Lung (tissue), 12 donors: ENCODE results near the gene SLC38A10. TPM values are rescaled to one million over a fixed set of nuclear protein-coding genes. Genes with fewer than 3 reads are reported as not detected.

Source experiments
- ATAC-seq: fragments of 200-7000 bp; cut with Tn5 transposase; one replicate; pipeline ENCODE4 v1.9.1; 2020; ENCODE audit warnings: moderate number of reproducible peaks; ENCODE audit not compliant: insufficient read depth, low FRiP score
- DNase-seq, 3 donors: peaks; one replicate each; pipeline ENCODE4 v3.0.0-alpha.2; 2013 to 2017
- H3K27ac ChIP-seq, 2 donors: one replicate each; pipeline ENCODE4 v1.5.1; 2013; ENCODE audit warnings: mild to moderate bottlenecking in 2 of 2, moderate library complexity in 2 of 2, control low read depth in 1 of 2, inconsistent platforms in 1 of 2, low read depth in 1 of 2, low read length in 1 of 2
- H3K27me3 ChIP-seq, 3 donors: one replicate each; pipeline ENCODE4 v1.5.1; 2013; ENCODE audit warnings: low read length in 2 of 3; ENCODE audit not compliant: control insufficient read depth in 3 of 3, insufficient read depth in 3 of 3
- H3K36me3 ChIP-seq, 4 donors: one replicate each; pipeline ENCODE4 v1.5.1; 2013; ENCODE audit warnings: low read length in 4 of 4, mild to moderate bottlenecking in 1 of 4, moderate library complexity in 1 of 4; ENCODE audit not compliant: control insufficient read depth in 4 of 4, insufficient read depth in 4 of 4
- H3K4me1 ChIP-seq, 5 donors: one replicate each; pipeline ENCODE4 v1.5.1; 2013; ENCODE audit warnings: low read length in 5 of 5, mild to moderate bottlenecking in 2 of 5, moderate library complexity in 1 of 5; ENCODE audit not compliant: control insufficient read depth in 5 of 5, insufficient read depth in 5 of 5
- H3K4me3 ChIP-seq: one replicate; pipeline ENCODE4 v1.5.1; 2013; ENCODE audit warnings: mild to moderate bottlenecking, control low read depth, moderate library complexity
- H3K9ac ChIP-seq, 2 donors: one replicate each; pipeline ENCODE4 v1.5.1; 2013; ENCODE audit warnings: low read length in 2 of 2, control low read depth in 1 of 2; ENCODE audit not compliant: insufficient read depth in 1 of 2
- H3K9me3 ChIP-seq, 4 donors: one replicate each; pipeline ENCODE4 v1.5.1; 2013; ENCODE audit warnings: low read length in 3 of 4, mild to moderate bottlenecking in 1 of 4, moderate library complexity in 1 of 4; ENCODE audit not compliant: control insufficient read depth in 4 of 4, insufficient read depth in 3 of 4
- WGBS, 2 donors: extraction: QIAGEN DNeasy Blood & Tissue Kit; methylation state at CpG; one replicate each; pipeline ENCODE4 v1.1.7; 2013; 5-methylcytosine and 5-hydroxymethylcytosine counted together
- polyA plus RNA-seq, 2 donors: library from polyadenylated mRNA; stranded (reverse); fragments of 200-250 nt; gene quantifications; one replicate each; pipeline ENCODE4 v1.2.1, GENCODE V29; 2013
- total RNA-seq, 2 donors: library from RNA; depleted of rRNA in 1 of 2; stranded (reverse); fragments of >200 nt in 1 of 2; gene quantifications; one replicate each; pipeline ENCODE4 v1.2.1, GENCODE V29; 2014 to 2021
- TF ChIP-seq, protein P1 (sequence below): IDR thresholded peaks from 2 replicates; pipeline ENCODE4 v1.5.1; 2012; ENCODE audit warnings: mild to moderate bottlenecking; ENCODE audit errors: control extremely low read depth, extremely low read depth
- donor health status: control.
- donor health status: control.
- donor health status: Bipolar disorder and iron deficiency.
- donor health status: healthy.
- donor health status: DM: yes; HTN: yes; CAD: no.

SLC38A10 gene
- total and polyA plus RNA-seq, 4 donors = 56.0 to 127 (median 82.4) TPM

- Histone ChIP-seq H3K4me1 (peaks cover 0 to 33% (median 5%) of the 10 kb centered on the region in 5 donors), H3K9ac (no peak overlapping the region), H3K9me3 (no peaks in the 10 kb centered on the region), H3K36me3 (no peaks in the 10 kb centered on the region), H3K27ac (peak overlapping the region in 1 of 2 donors; percentile 50), H3K4me3 (no peak overlapping the region), H3K27me3 (no peaks in the 10 kb centered on the region)
- TF ChIP-seq, protein P1, sequence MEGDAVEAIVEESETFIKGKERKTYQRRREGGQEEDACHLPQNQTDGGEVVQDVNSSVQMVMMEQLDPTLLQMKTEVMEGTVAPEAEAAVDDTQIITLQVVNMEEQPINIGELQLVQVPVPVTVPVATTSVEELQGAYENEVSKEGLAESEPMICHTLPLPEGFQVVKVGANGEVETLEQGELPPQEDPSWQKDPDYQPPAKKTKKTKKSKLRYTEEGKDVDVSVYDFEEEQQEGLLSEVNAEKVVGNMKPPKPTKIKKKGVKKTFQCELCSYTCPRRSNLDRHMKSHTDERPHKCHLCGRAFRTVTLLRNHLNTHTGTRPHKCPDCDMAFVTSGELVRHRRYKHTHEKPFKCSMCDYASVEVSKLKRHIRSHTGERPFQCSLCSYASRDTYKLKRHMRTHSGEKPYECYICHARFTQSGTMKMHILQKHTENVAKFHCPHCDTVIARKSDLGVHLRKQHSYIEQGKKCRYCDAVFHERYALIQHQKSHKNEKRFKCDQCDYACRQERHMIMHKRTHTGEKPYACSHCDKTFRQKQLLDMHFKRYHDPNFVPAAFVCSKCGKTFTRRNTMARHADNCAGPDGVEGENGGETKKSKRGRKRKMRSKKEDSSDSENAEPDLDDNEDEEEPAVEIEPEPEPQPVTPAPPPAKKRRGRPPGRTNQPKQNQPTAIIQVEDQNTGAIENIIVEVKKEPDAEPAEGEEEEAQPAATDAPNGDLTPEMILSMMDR = no peak
- DNase-seq (no peak), ATAC-seq (no peak)
- WGBS, 2 donors = 69 to 85% methylated on average over 11 of the region's 11 CpGs
These were observed 3.4 kb upstream of the SLC38A10 start for GRCh38 chr17:81298325-81298990.

DNA sequence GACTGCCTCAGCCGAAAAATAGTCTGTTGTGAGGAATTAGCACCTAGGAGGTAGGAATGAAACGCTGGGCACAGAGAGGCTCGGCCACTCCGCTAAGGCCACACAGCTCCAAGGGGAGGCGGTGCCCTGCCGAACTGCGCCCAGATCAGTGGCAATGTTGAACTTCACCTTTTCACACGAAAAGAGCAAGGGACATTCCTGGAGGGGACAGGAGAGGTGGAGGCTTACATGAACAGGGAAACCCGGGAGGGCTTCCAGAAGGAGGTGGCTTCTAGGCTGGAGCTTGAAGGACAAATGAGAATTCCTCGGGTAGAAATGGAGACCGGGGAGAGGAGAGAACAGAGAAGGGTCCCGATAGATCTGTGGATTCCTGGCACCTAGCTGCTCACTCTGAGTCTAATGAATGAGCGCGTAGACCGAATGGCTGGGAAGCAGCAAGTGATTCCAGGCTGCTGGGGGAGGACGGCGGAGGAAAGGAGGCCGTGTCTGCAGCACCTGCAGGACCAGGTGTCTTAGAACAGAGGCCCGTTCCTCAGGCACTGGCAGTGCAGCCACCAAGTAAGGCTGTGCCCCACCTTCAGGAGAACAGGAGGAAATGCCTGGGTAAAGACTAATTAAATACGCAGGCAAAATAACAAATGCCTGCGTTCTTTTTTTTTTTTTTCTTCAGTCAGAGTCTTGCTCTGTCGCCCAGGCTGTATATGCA is 722 bp upstream of the SLC38A10 start:
- DNase-seq = peak; percentile 54 to 67 (median 55)
- TF ChIP-seq, protein P1 = no peak
- Histone ChIP-seq H3K27ac (peak overlapping the region; percentile 95 to 98), H3K9me3 (no peaks in the 10 kb centered on the region), H3K9ac (peak overlapping the region; percentile 26 to 87), H3K36me3 (no peaks in the 10 kb centered on the region), H3K27me3 (no peaks in the 10 kb centered on the region), H3K4me3 (peak overlapping the region; percentile 96), H3K4me1 (peaks cover 0 to 30% (median 6%) of the 10 kb centered on the region in 5 donors)
- peak; percentile 38 for ATAC-seq
- WGBS, 2 donors = 10 to 13% methylated on average over 22 of the region's 22 CpGs

DNA sequence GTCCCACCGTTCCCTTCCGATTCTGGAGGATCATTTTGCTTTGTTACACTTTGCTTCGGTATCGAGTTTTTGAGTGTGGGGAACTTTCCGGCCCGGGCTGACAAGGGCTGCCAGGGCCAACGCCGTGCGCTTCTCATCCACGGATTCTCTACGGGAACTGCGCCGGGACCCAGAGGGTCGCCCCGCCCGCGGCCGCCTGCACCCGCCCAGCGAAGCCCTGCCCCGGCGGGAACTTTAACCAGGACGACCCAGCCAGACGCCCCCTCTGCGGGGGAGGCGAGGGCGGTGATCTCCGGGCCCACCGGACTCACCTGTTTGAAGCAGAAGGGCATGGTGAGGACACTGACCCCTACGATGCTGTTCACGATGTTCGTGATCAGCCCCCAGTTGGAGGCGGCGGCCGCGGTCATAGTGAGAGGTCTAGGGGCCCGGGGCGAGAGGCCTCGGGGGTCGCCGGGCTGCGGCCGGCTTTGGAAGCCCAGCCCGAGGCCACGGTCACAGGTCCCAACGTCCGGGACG is 536 bp downstream of the SLC38A10 start:
- Histone ChIP-seq H3K9me3 (no peaks in the 10 kb centered on the region), H3K36me3 (no peaks in the 10 kb centered on the region), H3K4me1 (peaks cover 0 to 22% (median 5%) of the 10 kb centered on the region in 5 donors), H3K27me3 (no peaks in the 10 kb centered on the region), H3K9ac (peak overlapping the region; percentile 67 to 68), H3K27ac (peak overlapping the region; percentile 95 to 98), H3K4me3 (peak overlapping the region; percentile 96)
- ATAC-seq (no peak), DNase-seq (no peak)
- WGBS, 2 donors = 1% methylated on average over 48 of the region's 48 CpGs
- TF ChIP-seq, protein P1 = no peak
